Right hindlimb (tissue), 1 donor: Measurements from ENCODE around the gene HRH4.
A peak's percentile ranks its signal among the peaks of the same experiment; 100 is the strongest.

Source experiments
- DNase-seq: peaks from one replicate; pipeline ENCODE4 v3.0.0-alpha.2; 2018

The HRH4 gene

DNA sequence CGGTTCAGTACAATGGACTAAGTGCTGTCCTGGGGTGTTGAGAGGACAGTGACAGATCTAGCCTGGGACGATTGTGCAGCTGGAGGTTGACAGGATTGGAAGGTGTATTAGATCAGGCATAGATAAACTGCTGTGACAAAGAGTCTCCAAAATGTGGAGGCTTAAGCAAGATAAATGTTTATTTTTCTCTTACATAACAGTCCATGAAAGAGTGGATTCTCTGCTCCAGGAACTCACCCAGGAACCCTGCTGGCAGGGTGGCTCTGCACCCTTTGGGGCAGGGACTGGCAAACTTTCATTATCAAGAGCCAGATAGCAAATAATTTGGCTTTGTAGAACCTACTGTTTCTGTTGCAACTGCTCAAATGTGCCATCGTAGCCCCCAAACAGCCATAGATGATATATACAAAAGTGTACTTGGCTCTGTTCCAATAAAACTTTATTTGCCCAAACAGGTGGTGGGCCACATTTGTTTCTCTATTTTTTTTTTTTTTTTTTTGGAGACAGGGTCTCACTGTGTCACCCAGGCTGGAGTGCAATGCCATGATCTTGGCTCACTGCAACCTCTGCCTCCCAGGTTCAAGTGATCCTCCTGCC, 9.7 kb downstream of the HRH4 start:
- no peak for DNase-seq

GRCh38 chr18:24470805-24471204, 10.4 kb downstream of the HRH4 start:
- no peak for DNase-seq

DNA sequence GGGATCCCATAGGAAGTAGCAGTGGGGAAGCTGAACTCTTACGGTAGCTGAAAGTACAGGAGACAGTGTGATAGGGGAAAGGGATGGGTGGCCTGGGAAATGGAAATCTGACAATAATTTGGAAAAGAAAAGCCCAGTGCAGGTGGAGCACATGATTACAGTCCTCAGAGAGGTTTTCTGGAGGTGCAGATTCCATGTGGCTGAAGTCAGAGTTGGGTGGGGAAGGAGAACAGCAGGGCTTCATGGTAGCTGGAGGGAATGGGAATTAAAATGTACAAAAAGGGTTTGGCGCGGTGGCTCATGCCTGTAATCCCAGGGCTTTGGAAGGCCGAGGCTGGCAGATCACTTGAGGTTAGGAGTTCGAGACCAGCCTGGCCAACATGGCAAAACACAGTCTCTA, 12.2 kb downstream of the HRH4 start:
- no peak for DNase-seq

DNA sequence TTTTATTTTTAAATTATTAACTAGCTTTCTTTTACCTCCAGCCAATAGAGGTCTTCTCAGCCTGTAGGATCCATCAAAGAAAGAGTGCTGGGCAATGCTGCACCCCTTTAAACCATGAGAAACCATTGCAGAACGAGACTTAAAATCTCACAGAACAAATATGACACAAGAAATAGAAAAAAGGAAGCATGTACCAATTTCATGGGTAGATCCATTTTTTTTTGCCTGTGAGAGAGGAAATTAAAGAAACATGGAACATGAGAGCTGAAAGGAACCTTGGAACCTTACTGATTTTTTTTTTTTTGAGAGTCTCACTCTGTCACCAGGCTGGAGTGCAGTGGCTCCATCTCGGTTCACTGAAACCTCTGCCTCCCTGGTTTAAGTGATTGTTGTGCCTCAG, 14.0 kb downstream of the HRH4 start:
- DNase-seq = no peak

DNA sequence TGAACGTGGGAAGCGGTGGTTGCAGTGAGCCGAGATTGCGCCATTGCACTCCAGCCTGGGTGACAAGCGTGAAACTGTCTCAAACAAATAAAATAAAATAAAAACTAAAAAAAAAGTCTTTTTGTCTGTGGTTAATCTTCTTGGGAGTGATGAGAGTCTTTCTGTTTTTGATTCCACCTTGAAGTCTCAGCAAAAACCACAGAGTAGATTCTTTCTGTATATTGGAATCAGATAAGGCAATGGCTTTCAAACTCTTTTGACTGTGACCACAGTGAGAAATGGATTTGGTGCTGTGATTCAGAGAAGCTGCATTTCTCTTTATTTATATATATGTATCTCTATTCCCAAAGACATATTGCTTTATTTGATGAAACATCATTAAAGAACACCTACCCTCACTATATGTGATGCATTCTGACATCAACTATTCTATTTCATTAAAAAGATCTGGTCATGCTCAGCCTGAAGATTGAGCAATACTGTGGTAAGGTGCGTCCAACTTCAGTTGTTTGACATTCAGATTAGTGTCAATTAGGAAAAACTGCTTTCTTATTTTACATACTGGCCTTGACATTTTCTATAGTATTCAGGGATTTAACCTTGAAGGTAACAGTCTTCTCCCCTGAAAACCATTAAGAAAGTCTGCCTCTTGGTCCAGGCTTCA, 15.6 kb downstream of the HRH4 start:
- DNase-seq = no peak

DNA sequence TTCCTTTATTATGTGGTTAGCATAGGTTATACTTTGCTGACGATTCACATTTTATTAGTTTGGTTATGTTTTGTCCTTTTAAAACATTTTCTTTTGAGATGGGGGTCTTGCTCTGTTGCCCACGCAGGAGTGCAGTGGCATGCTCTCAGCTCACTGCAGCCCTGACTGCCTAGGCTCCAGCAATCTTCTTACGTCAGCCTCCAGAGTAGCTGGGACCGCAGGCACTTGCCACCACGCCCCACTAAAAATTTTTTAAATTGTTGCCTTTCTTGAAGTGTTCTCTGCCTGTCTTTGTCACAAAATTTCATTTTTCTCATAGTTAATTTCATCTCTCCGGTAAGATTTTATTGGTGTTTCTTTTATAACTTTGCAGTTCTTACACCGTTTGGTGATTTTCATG, 18.9 kb downstream of the HRH4 start:
- DNase-seq = no peak

- DNase-seq = no peak
Measured at GRCh38 chr18:24482821-24483220, 22.4 kb downstream of the HRH4 start.

DNA sequence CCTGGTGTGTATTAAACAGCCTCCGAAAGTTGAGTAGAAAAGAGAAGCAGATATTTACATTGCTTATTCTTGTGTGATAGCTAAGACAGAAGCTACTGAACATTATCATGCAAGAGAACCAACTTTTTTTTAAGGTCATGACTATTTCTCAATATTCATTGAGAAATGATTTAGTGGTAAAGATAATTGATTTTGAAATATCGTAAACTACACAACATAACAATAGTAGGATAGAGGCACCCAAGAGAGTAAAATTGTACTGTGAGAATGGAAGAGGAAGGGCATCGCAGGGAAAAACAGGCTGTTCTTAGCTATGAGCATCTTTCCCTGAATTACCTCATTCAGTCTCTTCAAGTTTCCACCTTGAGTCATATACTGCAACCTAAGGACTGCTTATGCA, 25.2 kb downstream of the HRH4 start:
- no peak for DNase-seq

GRCh38 chr18:24486684-24487083, 26.2 kb downstream of the HRH4 start:
- DNase-seq = no peak

GRCh38 chr18:24488824-24489493, 28.5 kb downstream of the HRH4 start:
- DNase-seq = no peak

DNA sequence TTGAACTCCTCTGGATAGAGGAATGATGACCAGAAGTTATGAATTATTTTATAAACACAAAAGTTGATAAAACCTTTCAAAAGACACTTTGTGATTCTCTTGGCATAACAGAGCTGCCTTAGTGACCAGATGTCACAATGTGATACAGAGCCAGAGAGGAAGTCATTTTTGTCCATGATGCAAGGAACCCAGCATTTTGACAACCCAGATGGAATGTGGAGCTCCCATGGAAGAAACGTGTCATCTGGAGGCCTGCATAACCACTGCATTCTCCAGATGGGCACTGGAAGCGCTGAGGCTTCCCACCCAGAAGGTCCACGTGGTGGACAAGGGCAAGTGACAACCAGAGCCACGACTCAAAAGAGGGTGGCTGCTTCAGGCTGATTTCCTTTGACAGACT, 30.1 kb downstream of the HRH4 start:
- DNase-seq = no peak

- DNase-seq = no peak
Measured at GRCh38 chr18:24491927-24492834, 31.7 kb downstream of the HRH4 start.

GRCh38 chr18:24494586-24494985, 34.1 kb downstream of the HRH4 start:
- DNase-seq = no peak

GRCh38 chr18:24497031-24497754, 36.8 kb downstream of the HRH4 start:
- DNase-seq = peak; percentile 37

- no peak for DNase-seq
Measured at GRCh38 chr18:24499814-24500213, 39.4 kb downstream of the HRH4 start.

GRCh38 chr18:24500217-24500616, 39.8 kb downstream of the HRH4 start:
- no peak for DNase-seq

GRCh38 chr18:24500766-24501165, 40.3 kb downstream of the HRH4 start:
- DNase-seq = no peak

DNA sequence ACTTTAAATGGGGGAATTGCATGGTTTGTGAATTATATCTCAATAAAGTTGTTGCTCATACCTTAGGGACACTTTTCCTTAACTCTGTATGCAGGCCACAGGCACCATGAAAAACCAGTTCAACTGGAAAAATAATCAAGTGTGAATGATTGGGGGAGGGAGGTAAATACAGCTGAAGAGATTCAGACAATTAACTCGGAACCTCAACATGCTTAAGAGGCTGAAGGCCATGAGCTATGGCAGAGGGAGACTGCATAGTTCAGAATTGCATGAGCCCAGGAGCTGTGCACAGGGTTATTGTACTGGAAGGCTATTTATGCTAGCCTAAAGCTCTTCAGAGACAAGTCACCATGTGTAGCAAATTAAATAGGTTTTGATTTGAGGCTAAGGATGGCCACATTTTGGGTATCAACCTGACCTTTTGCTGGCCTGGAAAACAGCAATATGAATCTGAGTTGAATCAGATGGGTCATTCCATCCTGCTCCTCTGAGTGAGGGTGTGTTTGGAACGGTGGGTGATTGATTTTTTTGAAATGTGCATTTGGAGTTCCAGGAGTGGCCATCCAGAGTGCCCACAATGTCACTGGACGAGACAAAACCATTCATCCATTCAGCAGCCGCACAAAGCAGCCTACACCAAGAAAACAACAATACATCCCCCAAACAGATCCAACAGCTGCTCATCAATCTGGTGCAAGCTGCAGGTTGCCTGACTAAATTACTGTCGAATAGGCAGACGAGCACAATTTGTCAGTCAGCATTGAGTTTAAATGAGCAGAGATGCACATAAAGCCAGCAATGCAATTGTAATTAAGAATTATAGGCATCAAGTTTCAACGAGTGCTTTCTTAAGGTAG, 42.5 kb downstream of the HRH4 start:
- DNase-seq = no peak

GRCh38 chr18:24504401-24504800, 44.0 kb downstream of the HRH4 start:
- DNase-seq = no peak

GRCh38 chr18:24506175-24506574, 45.7 kb downstream of the HRH4 start:
- DNase-seq = no peak

- DNase-seq = no peak
Measured at GRCh38 chr18:24509435-24509834, 49.0 kb downstream of the HRH4 start.

DNA sequence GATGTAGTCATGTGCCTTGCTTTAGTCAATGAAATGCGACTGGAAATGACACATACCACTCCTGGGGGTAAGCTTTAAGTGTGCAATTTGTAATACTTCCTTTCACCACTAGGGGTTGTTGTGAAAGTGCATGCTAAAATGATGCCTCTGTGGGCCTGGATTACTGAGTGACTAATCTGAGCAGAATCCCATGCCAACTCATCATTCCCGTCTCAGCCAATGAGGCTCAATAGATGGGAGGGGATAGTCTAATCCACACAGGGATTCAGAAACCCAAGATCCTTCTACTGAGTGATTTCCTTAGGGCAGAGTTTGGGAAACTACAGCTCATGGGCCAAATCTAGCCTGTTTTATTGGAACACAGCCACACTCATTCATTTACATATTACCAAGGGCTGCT, 54.0 kb downstream of the HRH4 start:
- DNase-seq = no peak
